MM.1S (cell line): ENCODE results near the gene MAN1C1.

Experiments
- CTCF ChIP-seq: fragments of 300-600 bp; sonication (generic); IDR thresholded peaks from 2 replicates; pipeline ENCODE4 v1.5.1; 2016; ENCODE audit warnings: antibody characterized with exemption, low read length, mixed read lengths
- EZH2 ChIP-seq: fragments of 300-600 bp; sonication (generic); optimal IDR thresholded peaks from 2 replicates; pipeline ENCODE3; 2017; ENCODE audit warnings: low read depth, mild to moderate bottlenecking, antibody characterized with exemption, low read length, mixed read lengths

DNA sequence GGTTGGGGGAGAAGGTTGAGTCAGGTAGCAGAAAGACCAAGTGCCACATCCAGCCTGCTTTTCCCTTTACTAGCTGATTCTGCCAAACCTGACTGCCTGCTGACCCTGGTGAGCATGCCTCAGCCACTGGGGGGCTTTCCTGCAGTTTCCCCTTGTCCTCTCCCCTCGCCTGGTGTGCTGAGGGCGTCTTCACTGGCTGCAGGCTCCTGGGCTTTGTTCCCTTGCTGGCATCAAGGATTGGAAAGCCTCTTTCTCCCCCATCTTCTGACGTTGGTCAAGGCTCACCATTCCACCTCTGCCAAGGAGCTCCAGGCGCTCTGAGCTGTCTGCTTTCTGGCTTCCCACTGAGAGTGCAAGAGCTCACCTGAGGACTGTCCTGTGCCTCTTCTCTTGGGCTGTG lies 28.4 kb downstream of the MAN1C1 start:
- TF ChIP-seq EZH2 (no peak), CTCF (no peak)
